GM23338 (cell line): Measurements from ENCODE around the gene PCDHB5. TPM values are rescaled to one million over a fixed set of nuclear protein-coding genes. Genes with fewer than 3 reads are reported as not detected.

Source experiments
- ATAC-seq: fragments of 200-7000 bp; cut with Tn5 transposase; 3 replicates; pipeline ENCODE4 v1.9.1; 2020
- DNase-seq: peaks from one replicate; pipeline ENCODE4 v3.0.0-alpha.2; 2015; ENCODE audit warnings: low spot score
- H2AFZ ChIP-seq: fragments of 200-600 bp; sonication (generic); 2 replicates; pipeline ENCODE4 v1.8.0; 2016; ENCODE audit warnings: antibody characterized with exemption, mild to moderate bottlenecking, moderate library complexity
- H3F3A ChIP-seq: fragments of 200-600 bp; sonication (generic); replicated peaks from 2 replicates; pipeline ENCODE4 v1.8.0; 2017; ENCODE audit warnings: antibody characterized with exemption, mixed run types, low read depth
- H3K27ac ChIP-seq: fragments of 200-600 bp; sonication (generic); 2 replicates; pipeline ENCODE4 v1.6.1; 2016; ENCODE audit warnings: low read depth
- H3K27me3 ChIP-seq: fragments of 200-600 bp; sonication (generic); 2 replicates; pipeline ENCODE4 v1.8.0; 2016; ENCODE audit warnings: mild to moderate bottlenecking, mixed run types, moderate library complexity; ENCODE audit not compliant: insufficient read depth
- H3K36me3 ChIP-seq: fragments of 200-600 bp; sonication (generic); 2 replicates; pipeline ENCODE4 v1.8.0; 2016; ENCODE audit warnings: mild to moderate bottlenecking; ENCODE audit not compliant: insufficient read depth
- H3K4me1 ChIP-seq: fragments of 200-600 bp; sonication (generic); 2 replicates; pipeline ENCODE4 v1.8.0; 2016; ENCODE audit warnings: mild to moderate bottlenecking, moderate library complexity; ENCODE audit not compliant: insufficient read depth
- H3K4me2 ChIP-seq: fragments of 200-600 bp; sonication (generic); 2 replicates; pipeline ENCODE4 v1.7.1; 2017; ENCODE audit warnings: mixed run types
- H3K4me3 ChIP-seq: fragments of 200-600 bp; sonication (generic); 2 replicates; pipeline ENCODE4 v1.6.1; 2016; ENCODE audit warnings: mixed run types
- H3K79me2 ChIP-seq: fragments of 200-600 bp; sonication (generic); replicated peaks from 2 replicates; pipeline ENCODE4 v1.8.0; 2017; ENCODE audit warnings: mild to moderate bottlenecking; ENCODE audit not compliant: insufficient read depth
- H3K9me2 ChIP-seq: fragments of 200-600 bp; sonication (generic); 2 replicates; pipeline ENCODE4 v1.8.0; 2017; ENCODE audit not compliant: insufficient read depth
- H4K20me1 ChIP-seq: fragments of 200-600 bp; sonication (generic); replicated peaks from 2 replicates; pipeline ENCODE4 v1.8.0; 2017; ENCODE audit warnings: mild to moderate bottlenecking; ENCODE audit not compliant: insufficient read depth
- H3K27ac Mint-ChIP-seq: 2 replicates; pipeline ENCODE4 v1.8.0; 2020; ENCODE audit warnings: inconsistent platforms, mild to moderate bottlenecking, moderate library complexity, mixed read lengths
- H3K27me3 Mint-ChIP-seq: 3 replicates; pipeline ENCODE4 v1.8.0; 2022; ENCODE audit warnings: low read depth, mild to moderate bottlenecking, moderate library complexity, mixed read lengths, inconsistent platforms; ENCODE audit not compliant: insufficient read depth, poor library complexity
- H3K36me3 Mint-ChIP-seq: 3 replicates; pipeline ENCODE4 v1.8.0; 2021; ENCODE audit warnings: low read depth, mild to moderate bottlenecking, inconsistent platforms, moderate library complexity, mixed read lengths
- H3K4me1 Mint-ChIP-seq: 3 replicates; pipeline ENCODE4 v1.8.0; 2020; ENCODE audit warnings: mild to moderate bottlenecking, inconsistent platforms, mixed read lengths
- H3K4me3 Mint-ChIP-seq: 3 replicates; pipeline ENCODE4 v1.8.0; 2021; ENCODE audit warnings: moderate library complexity, mild to moderate bottlenecking, inconsistent platforms, mixed read lengths
- H3K9me3 Mint-ChIP-seq: 3 replicates; pipeline ENCODE4 v1.8.0; 2020; ENCODE audit warnings: moderate library complexity, mild to moderate bottlenecking, inconsistent platforms, mixed read lengths
- ETS1 ChIP-seq: IDR thresholded peaks from 2 replicates; pipeline ENCODE4 v1.6.1; 2016; ENCODE audit warnings: antibody characterized with exemption
- JUNB ChIP-seq: IDR thresholded peaks from one replicate; pipeline ENCODE4 v1.6.1; 2016; ENCODE audit warnings: antibody characterized with exemption; ENCODE audit not compliant: unreplicated experiment
- POLR2AphosphoS5 ChIP-seq: IDR thresholded peaks from 2 replicates; pipeline ENCODE4 v1.6.1; 2016; ENCODE audit warnings: antibody characterized with exemption, low read depth
- REST ChIP-seq: IDR thresholded peaks from one replicate; pipeline ENCODE4 v1.6.1; 2018; ENCODE audit warnings: antibody characterized with exemption; ENCODE audit not compliant: unreplicated experiment
- ZNF114 ChIP-seq: fragments of 250-450 bp; sonication (Bioruptor Pico); IDR thresholded peaks from 2 replicates; pipeline ENCODE4 v1.5.0; 2020; ENCODE audit warnings: mild to moderate bottlenecking, moderate library complexity
- ZNF331 ChIP-seq: fragments of 250-450 bp; sonication (Bioruptor Pico); IDR thresholded peaks from 2 replicates; pipeline ENCODE4 v1.5.0; 2020; ENCODE audit warnings: low read depth, mild to moderate bottlenecking, moderate library complexity
- ZNF462 ChIP-seq: fragments of 250-450 bp; sonication (Bioruptor Pico); IDR thresholded peaks from 2 replicates; pipeline ENCODE4 v1.5.0; 2020; ENCODE audit warnings: mild to moderate bottlenecking, moderate library complexity
- polyA plus RNA-seq: library from polyadenylated mRNA; unstranded; fragments of >200 nt; fragmentation: Nextera tagmentation; extraction: Ambion mirVana; gene quantifications from 2 replicates; pipeline ENCODE4 v1.2.1, GENCODE V29; 2016
- total RNA-seq: library from RNA; depleted of rRNA; stranded (reverse); fragments of >200 nt; shearing (Covaris generic); gene quantifications from 2 replicates; pipeline ENCODE4 v1.2.3, GENCODE V29; 2014

PCDHB5 gene
- total and polyA plus RNA-seq, 2 experiments from 2014 or later: 18.7 to 49.7 TPM

- H3K36me3 Mint-ChIP-seq: peaks cover 38% of the 10 kb centered on the region
- H3K9me3 Mint-ChIP-seq: peaks cover 15% of the 10 kb centered on the region; the same call in 2 of the 3 replicates
- H3K4me1 ChIP-seq: no peaks in the 10 kb centered on the region
- peaks cover 1% of the 10 kb centered on the region; the same call in 1 of the 3 replicates for H3K4me1 Mint-ChIP-seq
- H3K4me3 ChIP-seq: no peak overlapping the region
- no peak for TF ChIP-seq ZNF462 (CRISPR knock-in tag)
- no peak for TF ChIP-seq ZNF114 (CRISPR knock-in tag)
- no peak for TF ChIP-seq REST
- no peak for TF ChIP-seq ETS1
- no peak for TF ChIP-seq JUNB
- no peak for TF ChIP-seq ZNF331 (CRISPR knock-in tag)
- no peak for TF ChIP-seq POLR2AphosphoS5
- no peaks in the 10 kb centered on the region for H3F3A ChIP-seq
- peaks cover 2% of the 10 kb centered on the region for H3K27me3 Mint-ChIP-seq
- H3K79me2 ChIP-seq: peaks cover 19% of the 10 kb centered on the region
- no peaks in the 10 kb centered on the region for H3K36me3 ChIP-seq
- no peaks in the 10 kb centered on the region for H4K20me1 ChIP-seq
- no peak overlapping the region for H3K4me3 Mint-ChIP-seq
- ATAC-seq (no peak), DNase-seq (no peak)
- no peaks in the 10 kb centered on the region for H3K9me2 ChIP-seq
- H3K27me3 ChIP-seq: no peaks in the 10 kb centered on the region
- no peak overlapping the region for H3K27ac Mint-ChIP-seq
- H3K4me2 ChIP-seq: no peak overlapping the region
- no peak overlapping the region for H3K27ac ChIP-seq
- H2AFZ ChIP-seq: no peak overlapping the region
These were observed 29.7 kb upstream of the PCDHB5 start for GRCh38 chr5:141105350-141105749.
